Gastrocnemius medialis (tissue), 4 donors: ENCODE measurements around the gene TASL. TPM values are rescaled to one million over a fixed set of nuclear protein-coding genes. Genes with fewer than 3 reads are reported as not detected.

Experiments
- ATAC-seq, 2 donors: fragments of 150-250 bp; one replicate each; pipeline ENCODE4 v1.9.1; 2016
- DNase-seq, 2 donors: peaks; one replicate each; pipeline ENCODE4 v3.0.0-alpha.2; 2019
- H3K27ac ChIP-seq, 4 donors: fragments of 200-600 bp; sonication (generic); 1 replicate in 1 of 4; 2 replicates in 3 of 4; pipeline ENCODE4 v1.5.1; 2016 to 2018; ENCODE audit warnings: mild to moderate bottlenecking in 2 of 4, moderate library complexity in 1 of 4
- H3K27me3 ChIP-seq, 3 donors: fragments of 200-600 bp; sonication (generic) in 2 of 3; 1 replicate in 1 of 3; 2 replicates in 2 of 3; pipeline versions ENCODE4 v1.5.1 to v1.6.0; 2016 to 2019; ENCODE audit warnings: mild to moderate bottlenecking in 1 of 3, moderate library complexity in 1 of 3
- H3K36me3 ChIP-seq, 2 donors: fragments of 200-600 bp; sonication (generic) in 1 of 2; one replicate each; pipeline ENCODE4 v1.5.1; 2017 to 2018
- H3K4me1 ChIP-seq, 2 donors: fragments of 200-600 bp; sonication (generic) in 1 of 2; one replicate each; pipeline ENCODE4 v1.5.1; 2016 to 2017; ENCODE audit warnings: mild to moderate bottlenecking in 2 of 2
- H3K4me3 ChIP-seq, 4 donors: fragments of 200-600 bp; sonication (generic) in 3 of 4; 1 replicate in 1 of 4; 2 replicates in 3 of 4; pipeline ENCODE4 v1.5.1; 2016 to 2019; ENCODE audit warnings: mild to moderate bottlenecking in 2 of 4
- H3K9me3 ChIP-seq, 3 donors: fragments of 200-600 bp; sonication (generic) in 2 of 3; 1 replicate in 1 of 3; 2 replicates in 2 of 3; pipeline ENCODE4 v1.5.1; 2016 to 2019
- POLR2A ChIP-seq, 2 donors: fragments of 450-650 bp; IDR thresholded peaks; one replicate each; pipeline ENCODE4 v1.6.1; 2017; ENCODE audit warnings: antibody characterized with exemption in 2 of 2, mild to moderate bottlenecking in 2 of 2, moderate library complexity in 2 of 2
- in situ Hi-C, 4 donors: fragments of 200-750 bp; cut with MboI; loops; one replicate each; pipeline versions ENCODE4 v1.15.0 to v1.8.0; 2017; ENCODE audit warnings: low sequenced_read_pairs in 4 of 4
- intact Hi-C: fragments of 100-400 bp; cut with DNase I; formaldehyde crosslinking; loops from one replicate; pipeline ENCODE4 v1.15.1; 2023; ENCODE audit warnings: low total_unique reads
- total RNA-seq, 4 donors: library from RNA; depleted of rRNA; stranded (reverse); fragments of >200 nt; gene quantifications; one replicate each; pipeline versions ENCODE4 v1.1.0 to v1.2.3, GENCODE V29; 2016
- TF ChIP-seq, protein P1 (sequence below), 5 experiments: fragments of 450-650 bp in 3 of 5; fragments of 200-600 bp in 2 of 5; sonication (generic) in 2 of 5; IDR thresholded peaks in 4 of 5; conservative IDR thresholded peaks in 1 of 5; 1 replicate in 4 of 5; 2 replicates in 1 of 5; pipeline ENCODE4 v1.5.1; 2016 to 2019; ENCODE audit warnings: antibody characterized with exemption in 5 of 5, mild to moderate bottlenecking in 3 of 5, moderate library complexity in 3 of 5

The TASL gene
- total RNA-seq, 4 donors from 2014 or later, result 0.13 to 0.49 TPM; not detected in 2

GRCh38 chrX:30538271-30538670, 39.3 kb downstream of the TASL start:
- intact Hi-C loops, result no loop called here

GRCh38 chrX:30533835-30534234, 43.7 kb downstream of the TASL start:
- H3K36me3 ChIP-seq, result no peaks in the 10 kb centered on the region
- no peaks in the 10 kb centered on the region for H3K9me3 ChIP-seq
- intact Hi-C loops, result no loop called here
- in situ Hi-C loops, result no loop called here
- no peak for ATAC-seq
- H3K27ac ChIP-seq, result no peak overlapping the region
- no peaks in the 10 kb centered on the region for H3K4me1 ChIP-seq
- no peak overlapping the region for H3K4me3 ChIP-seq
- TF ChIP-seq POLR2A (IDR thresholded peaks at IDR 0.05), result no peak
- TF ChIP-seq, protein P1, sequence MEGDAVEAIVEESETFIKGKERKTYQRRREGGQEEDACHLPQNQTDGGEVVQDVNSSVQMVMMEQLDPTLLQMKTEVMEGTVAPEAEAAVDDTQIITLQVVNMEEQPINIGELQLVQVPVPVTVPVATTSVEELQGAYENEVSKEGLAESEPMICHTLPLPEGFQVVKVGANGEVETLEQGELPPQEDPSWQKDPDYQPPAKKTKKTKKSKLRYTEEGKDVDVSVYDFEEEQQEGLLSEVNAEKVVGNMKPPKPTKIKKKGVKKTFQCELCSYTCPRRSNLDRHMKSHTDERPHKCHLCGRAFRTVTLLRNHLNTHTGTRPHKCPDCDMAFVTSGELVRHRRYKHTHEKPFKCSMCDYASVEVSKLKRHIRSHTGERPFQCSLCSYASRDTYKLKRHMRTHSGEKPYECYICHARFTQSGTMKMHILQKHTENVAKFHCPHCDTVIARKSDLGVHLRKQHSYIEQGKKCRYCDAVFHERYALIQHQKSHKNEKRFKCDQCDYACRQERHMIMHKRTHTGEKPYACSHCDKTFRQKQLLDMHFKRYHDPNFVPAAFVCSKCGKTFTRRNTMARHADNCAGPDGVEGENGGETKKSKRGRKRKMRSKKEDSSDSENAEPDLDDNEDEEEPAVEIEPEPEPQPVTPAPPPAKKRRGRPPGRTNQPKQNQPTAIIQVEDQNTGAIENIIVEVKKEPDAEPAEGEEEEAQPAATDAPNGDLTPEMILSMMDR (IDR thresholded peaks at IDR 0.05 in 4 of 5, conservative IDR thresholded peaks at IDR 0.05 in 1 of 5), result no peak
- DNase-seq, result no peak
- H3K27me3 ChIP-seq, result no peaks in the 10 kb centered on the region

More at GRCh38 chrX:30538271-30538670, 39.3 kb downstream of the TASL start:
- Histone ChIP-seq H3K4me1 (no peaks in the 10 kb centered on the region), H3K9me3 (no peaks in the 10 kb centered on the region), H3K4me3 (no peak overlapping the region), H3K36me3 (no peaks in the 10 kb centered on the region), H3K27me3 (no peaks in the 10 kb centered on the region), H3K27ac (no peak overlapping the region)
- DNase-seq, result no peak
- no peak for ATAC-seq
- no peak for TF ChIP-seq POLR2A (IDR thresholded peaks at IDR 0.05)
- TF ChIP-seq, protein P1 (IDR thresholded peaks at IDR 0.05 in 4 of 5, conservative IDR thresholded peaks at IDR 0.05 in 1 of 5), result no peak
- in situ Hi-C loops, result no loop called here

- no peak for ATAC-seq
- DNase-seq, result no peak
- TF ChIP-seq, protein P1 (IDR thresholded peaks at IDR 0.05 in 4 of 5, conservative IDR thresholded peaks at IDR 0.05 in 1 of 5), result no peak
- no peak for TF ChIP-seq POLR2A (IDR thresholded peaks at IDR 0.05)
- no peak overlapping the region for H3K27ac ChIP-seq
- intact Hi-C loops (no loop called here), in situ Hi-C loops (no loop called here)
- no peaks in the 10 kb centered on the region for H3K36me3 ChIP-seq
- H3K27me3 ChIP-seq, result no peaks in the 10 kb centered on the region
- H3K4me1 ChIP-seq, result no peaks in the 10 kb centered on the region
- no peaks in the 10 kb centered on the region for H3K9me3 ChIP-seq
- no peak overlapping the region for H3K4me3 ChIP-seq
Observed at GRCh38 chrX:30533266-30533665, 44.3 kb downstream of the TASL start.

DNA sequence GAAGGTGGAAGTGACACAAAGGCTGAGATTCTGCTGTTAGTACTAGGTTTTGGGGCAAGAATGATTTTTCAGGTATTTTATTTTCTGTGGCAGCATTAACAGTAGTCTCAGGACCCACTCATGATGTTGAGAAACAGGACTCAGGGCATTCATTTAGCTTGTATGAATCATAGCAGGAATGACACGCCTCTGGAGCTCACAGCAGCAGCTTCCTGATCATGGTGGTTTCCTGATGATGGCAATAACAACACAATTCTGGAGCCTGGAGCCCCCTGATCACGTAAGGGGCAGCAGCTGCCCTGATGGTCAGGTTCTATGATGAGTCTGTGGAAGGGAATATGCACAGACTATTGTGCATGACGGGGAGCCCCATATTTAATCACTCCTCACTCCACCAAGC, 47.0 kb downstream of the TASL start:
- H3K9me3 ChIP-seq, result no peaks in the 10 kb centered on the region
- ATAC-seq (no peak), DNase-seq (no peak)
- H3K4me1 ChIP-seq, result no peaks in the 10 kb centered on the region
- H3K4me3 ChIP-seq, result no peak overlapping the region
- TF ChIP-seq POLR2A (IDR thresholded peaks at IDR 0.05), result no peak
- TF ChIP-seq, protein P1 (IDR thresholded peaks at IDR 0.05 in 4 of 5, conservative IDR thresholded peaks at IDR 0.05 in 1 of 5), result no peak
- no peak overlapping the region for H3K27ac ChIP-seq
- H3K36me3 ChIP-seq, result no peaks in the 10 kb centered on the region
- intact Hi-C loops, result no loop called here
- in situ Hi-C loops, result no loop called here
- no peaks in the 10 kb centered on the region for H3K27me3 ChIP-seq

- ATAC-seq (no peak), DNase-seq (no peak)
- no peaks in the 10 kb centered on the region for H3K9me3 ChIP-seq
- in situ Hi-C loops, result no loop called here
- H3K4me3 ChIP-seq, result no peak overlapping the region
- no peaks in the 10 kb centered on the region for H3K27me3 ChIP-seq
- no peaks in the 10 kb centered on the region for H3K4me1 ChIP-seq
- no peaks in the 10 kb centered on the region for H3K36me3 ChIP-seq
- TF ChIP-seq, protein P1 (IDR thresholded peaks at IDR 0.05 in 4 of 5, conservative IDR thresholded peaks at IDR 0.05 in 1 of 5), result no peak
- TF ChIP-seq POLR2A (IDR thresholded peaks at IDR 0.05), result no peak
- intact Hi-C loops, result no loop called here
- H3K27ac ChIP-seq, result no peak overlapping the region
Observed at GRCh38 chrX:30525732-30526131, 51.8 kb downstream of the TASL start.
